T-cell (primary cell): ENCODE results near the gene LGALS3BP. TPM values are rescaled to one million over a fixed set of nuclear protein-coding genes. Genes with fewer than 3 reads are reported as not detected.
"Not testable (repeated sequence)": the region's sequence is repeated elsewhere in the genome, so short reads cannot be mapped to it uniquely, and the experiment has no call there.

Experiments
- ATAC-seq, 4 experiments: fragments of 200-7000 bp in 3 of 4; fragments of 150-1000 bp in 1 of 4; cut with Tn5 transposase; replicated peaks in 1 of 4; 1 replicate in 3 of 4; 2 replicates in 1 of 4; pipeline ENCODE4 v1.10.0; 2021; ENCODE audit warnings: moderate library complexity in 3 of 4, mild to moderate bottlenecking in 2 of 4, moderate number of reproducible peaks in 1 of 4
- CTCF ChIA-PET, 2 donors: fragments of 300-600 bp; sonication (Branson Sonifier 250); formaldehyde crosslinking; loops; one replicate each; lab custom pipeline; 2022; ENCODE audit warnings: antibody characterized with exemption in 2 of 2; lab: Charles Lee
- POLR2A ChIA-PET, 2 donors: fragments of 300-600 bp; sonication (Branson Sonifier 250); formaldehyde crosslinking; loops; one replicate each; lab custom pipeline; 2022; ENCODE audit warnings: antibody characterized with exemption in 2 of 2; lab: Charles Lee
- DNase-seq, 35 experiments: peaks; one replicate each; pipeline versions ENCODE4 v3.0.0 to v3.0.0-alpha.2; 2013 to 2023
- H3K27ac ChIP-seq: one replicate; pipeline ENCODE4 v1.5.1; 2013; ENCODE audit warnings: low read length
- H3K27me3 ChIP-seq, 2 experiments: replicated peaks in 1 of 2; 1 replicate in 1 of 2; 2 replicates in 1 of 2; pipeline versions ENCODE4 v1.6.1 to v1.7.0; 2013; ENCODE audit warnings: low read length in 1 of 2, mixed read lengths in 1 of 2; ENCODE audit not compliant: control insufficient read depth in 2 of 2, insufficient read depth in 2 of 2; ENCODE audit errors: extremely low read depth in 1 of 2
- H3K36me3 ChIP-seq, 2 donors: 1 replicate in 1 of 2; 2 replicates in 1 of 2; pipeline versions ENCODE4 v1.6.1 to v1.7.0; 2013; ENCODE audit warnings: low read length in 1 of 2; ENCODE audit not compliant: control insufficient read depth in 2 of 2, insufficient read depth in 1 of 2; ENCODE audit errors: extremely low read depth in 1 of 2
- H3K4me1 ChIP-seq, 2 experiments: 1 replicate in 1 of 2; 2 replicates in 1 of 2; pipeline versions ENCODE4 v1.6.1 to v1.7.0; 2013; ENCODE audit warnings: low read length in 2 of 2, mixed read lengths in 1 of 2; ENCODE audit not compliant: insufficient read depth in 2 of 2, control insufficient read depth in 1 of 2; ENCODE audit errors: extremely low read depth in 1 of 2
- H3K4me3 ChIP-seq, 2 donors: 1 replicate in 1 of 2; 2 replicates in 1 of 2; pipeline versions ENCODE4 v1.5.1 to v1.7.0; 2013; ENCODE audit warnings: mild to moderate bottlenecking in 2 of 2, low read length in 1 of 2, moderate library complexity in 1 of 2; ENCODE audit not compliant: control insufficient read depth in 1 of 2; ENCODE audit errors: extremely low read depth in 1 of 2
- H3K9me3 ChIP-seq: 2 replicates; pipeline ENCODE4 v1.7.0; 2013
- H3K27ac Mint-ChIP-seq, 2 donors: one replicate each; pipeline ENCODE4 v1.8.0; 2020 to 2021; ENCODE audit warnings: mild to moderate bottlenecking in 2 of 2, mixed read lengths in 2 of 2
- H3K27me3 Mint-ChIP-seq, 2 donors: one replicate each; pipeline ENCODE4 v1.8.0; 2021 to 2022; ENCODE audit warnings: mixed read lengths in 2 of 2
- H3K36me3 Mint-ChIP-seq: one replicate; pipeline ENCODE4 v1.8.0; 2021; ENCODE audit warnings: mixed read lengths
- H3K4me1 Mint-ChIP-seq, 3 donors: one replicate each; pipeline ENCODE4 v1.8.0; 2020 to 2022; ENCODE audit warnings: mixed read lengths in 3 of 3, mild to moderate bottlenecking in 1 of 3
- H3K4me3 Mint-ChIP-seq, 3 donors: one replicate each; pipeline ENCODE4 v1.8.0; 2020 to 2022; ENCODE audit warnings: mild to moderate bottlenecking in 3 of 3, mixed read lengths in 3 of 3, moderate library complexity in 3 of 3
- H3K9me3 Mint-ChIP-seq, 3 donors: one replicate each; pipeline ENCODE4 v1.8.0; 2020 to 2022; ENCODE audit warnings: mixed read lengths in 3 of 3
- WGBS: methylation state at CpG from one replicate; pipeline ENCODE4 v1.1.5; 2013; ENCODE audit warnings: missing lambda C conversion rate; ENCODE audit not compliant: insufficient coverage; 5-methylcytosine and 5-hydroxymethylcytosine counted together
- total RNA-seq, 35 experiments: library from RNA in 6 of 35; stranded (reverse) in 6 of 35; fragments of 120-200 nt in 1 of 35; gene quantifications; one replicate each; pipeline versions ENCODE4 v1.2.1 to v1.2.4 and lab custom pipeline; 2013 to 2026

Gene LGALS3BP
- total RNA-seq, 5 donors from 2014 or later (not counting 1 experiment from before 2014, with no cell fraction given), result 28.2 to 80.7 (median 51.6) TPM

- H3K4me1 ChIP-seq, result peaks cover 0 to 9% of the 10 kb centered on the region in 2 experiments
- peaks cover 9 to 13% (median 9%) of the 10 kb centered on the region in 3 donors for H3K4me1 Mint-ChIP-seq
- H3K27ac ChIP-seq, result no peak overlapping the region
- no peak overlapping the region for H3K4me3 ChIP-seq
- peaks cover 6 to 7% of the 10 kb centered on the region in 2 donors for H3K36me3 ChIP-seq
- DNase-seq, result no peak
- H3K27me3 ChIP-seq, result peaks cover 0 to 9% of the 10 kb centered on the region in 2 experiments
- WGBS, result 88% methylated on average over 18 of the region's 23 CpGs
- ATAC-seq, result no peak
- no peaks in the 10 kb centered on the region for H3K36me3 Mint-ChIP-seq
- CTCF ChIA-PET, result interaction anchor here in 1 of 2 donors (0.6 to 0.9 kb wide), 2 partner anchors 101 kb away, joined by 3 to 4 read pairs; no protein-coding TSS in a partner anchor
- no peaks in the 10 kb centered on the region for H3K9me3 Mint-ChIP-seq
- no peak overlapping the region for H3K27ac Mint-ChIP-seq
- H3K9me3 ChIP-seq, result no peaks in the 10 kb centered on the region
- no peaks in the 10 kb centered on the region for H3K27me3 Mint-ChIP-seq
- no peak overlapping the region for H3K4me3 Mint-ChIP-seq
- POLR2A ChIA-PET, result no interaction called here
Observed at GRCh38 chr17:78966910-78967600, 12.7 kb downstream of the LGALS3BP start.

GRCh38 chr17:78966123-78966813 is 13.5 kb downstream of the LGALS3BP start:
- no peaks in the 10 kb centered on the region for H3K9me3 Mint-ChIP-seq
- H3K27me3 Mint-ChIP-seq, result no peaks in the 10 kb centered on the region
- Histone ChIP-seq H3K27me3 (peaks cover 0 to 7% of the 10 kb centered on the region in 2 experiments), H3K27ac (no peak overlapping the region), H3K4me1 (peaks cover 0 to 5% of the 10 kb centered on the region in 2 experiments), H3K4me3 (no peak overlapping the region), H3K36me3 (peaks cover 2 to 7% of the 10 kb centered on the region in 2 donors), H3K9me3 (no peaks in the 10 kb centered on the region)
- H3K4me3 Mint-ChIP-seq, result no peak overlapping the region
- 88% methylated on average over 14 of the region's 26 CpGs for whole genome bisulfite sequencing
- DNase-seq (no peak), ATAC-seq (no peak)
- H3K36me3 Mint-ChIP-seq, result no peaks in the 10 kb centered on the region
- no peak overlapping the region for H3K27ac Mint-ChIP-seq
- CTCF ChIA-PET, result interaction anchor here in 1 of 2 donors (0.6 kb wide), 1 partner anchor 101 kb away, joined by 4 read pairs; no protein-coding TSS in a partner anchor
- H3K4me1 Mint-ChIP-seq, result peaks cover 4 to 9% (median 7%) of the 10 kb centered on the region in 3 donors
- POLR2A ChIA-PET, result no interaction called here

DNA sequence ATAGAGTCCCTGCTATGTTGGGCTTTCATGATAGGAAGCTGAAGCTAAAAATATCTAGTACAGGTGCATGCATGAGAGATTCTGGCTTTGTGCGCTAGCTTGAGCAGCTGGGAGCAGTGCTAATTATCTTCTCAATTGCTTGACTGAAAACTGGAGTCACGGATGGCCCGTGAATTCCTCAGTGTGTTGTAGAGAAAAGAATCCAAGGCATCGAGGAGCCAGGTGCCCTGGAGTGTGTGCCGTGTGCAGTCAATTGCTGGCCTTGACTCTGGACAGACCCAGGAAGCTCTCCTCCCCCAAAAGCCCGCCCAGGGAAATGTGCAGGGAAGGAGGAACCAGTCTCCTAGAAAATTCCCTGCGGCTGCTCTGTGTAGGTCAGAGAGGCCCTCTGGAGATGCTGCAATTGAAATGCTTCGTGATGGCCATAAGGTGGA is 14.2 kb downstream of the LGALS3BP start:
- Histone ChIP-seq H3K9me3 (no peaks in the 10 kb centered on the region), H3K27ac (no peak overlapping the region), H3K36me3 (peaks cover 2 to 7% of the 10 kb centered on the region in 2 donors), H3K4me1 (no peaks in the 10 kb centered on the region), H3K4me3 (no peak overlapping the region), H3K27me3 (peaks cover 0 to 3% of the 10 kb centered on the region in 2 experiments)
- WGBS, result 78% methylated on average over 5 of the region's 8 CpGs
- H3K4me3 Mint-ChIP-seq, result no peak overlapping the region
- ATAC-seq, result no peak
- H3K27me3 Mint-ChIP-seq, result no peaks in the 10 kb centered on the region
- peaks cover 0 to 3% (median 2%) of the 10 kb centered on the region in 3 donors for H3K4me1 Mint-ChIP-seq
- no peaks in the 10 kb centered on the region for H3K9me3 Mint-ChIP-seq
- ChIA-PET CTCF (no interaction called here), POLR2A (no interaction called here)
- DNase-seq, result no peak
- H3K36me3 Mint-ChIP-seq, result no peaks in the 10 kb centered on the region
- no peak overlapping the region for H3K27ac Mint-ChIP-seq

GRCh38 chr17:78963378-78963777 is 16.3 kb downstream of the LGALS3BP start:
- 93% methylated on average over 2 of the region's 6 CpGs for WGBS
- POLR2A ChIA-PET, result no interaction called here
- no peaks in the 10 kb centered on the region for H3K9me3 Mint-ChIP-seq
- Histone ChIP-seq H3K27ac (no peak overlapping the region), H3K4me3 (no peak overlapping the region), H3K9me3 (no peaks in the 10 kb centered on the region), H3K4me1 (no peaks in the 10 kb centered on the region), H3K27me3 (no peaks in the 10 kb centered on the region), H3K36me3 (peaks cover 0 to 5% of the 10 kb centered on the region in 2 donors)
- ATAC-seq (no peak), DNase-seq (no peak)
- H3K27ac Mint-ChIP-seq, result no peak overlapping the region
- no peak overlapping the region for H3K4me3 Mint-ChIP-seq
- H3K4me1 Mint-ChIP-seq, result no peaks in the 10 kb centered on the region
- CTCF ChIA-PET, result interaction anchor here (0.6 to 0.7 kb wide), 2 partner anchors 393 to 432 kb away, joined by 3 to 4 read pairs; no protein-coding TSS in a partner anchor
- no peaks in the 10 kb centered on the region for H3K36me3 Mint-ChIP-seq
- H3K27me3 Mint-ChIP-seq, result peaks cover 0 to 3% of the 10 kb centered on the region in 2 donors

GRCh38 chr17:78962984-78963348 is 16.8 kb downstream of the LGALS3BP start:
- H3K27me3 ChIP-seq, POLR2A ChIA-PET, H3K27me3 Mint-ChIP-seq, H3K9me3 Mint-ChIP-seq, H3K36me3 Mint-ChIP-seq, H3K27ac ChIP-seq, H3K4me1 ChIP-seq, H3K4me3 Mint-ChIP-seq, H3K36me3 ChIP-seq, DNase-seq, ATAC-seq, H3K9me3 ChIP-seq, H3K27ac Mint-ChIP-seq, H3K4me1 Mint-ChIP-seq, H3K4me3 ChIP-seq: not testable (repeated sequence)
- 93% methylated on average over 6 of the region's 8 CpGs for WGBS
- CTCF ChIA-PET, result interaction anchor here in 1 of 2 donors (0.6 kb wide), 1 partner anchor 393 kb away, joined by 3 read pairs; no protein-coding TSS in a partner anchor

- Mint-ChIP-seq H3K4me3 (no peak overlapping the region), H3K27me3 (peaks cover 0 to 3% of the 10 kb centered on the region in 2 donors), H3K9me3 (no peaks in the 10 kb centered on the region), H3K27ac (no peak overlapping the region), H3K4me1 (no peaks in the 10 kb centered on the region), H3K36me3 (no peaks in the 10 kb centered on the region)
- CTCF ChIA-PET, result interaction anchor here in 1 of 2 donors (0.6 kb wide), 1 partner anchor 392 kb away, joined by 3 read pairs; no protein-coding TSS in a partner anchor
- H3K27ac ChIP-seq, result no peak overlapping the region
- 83% methylated on average over 16 of the region's 19 CpGs for WGBS
- no peaks in the 10 kb centered on the region for H3K4me1 ChIP-seq
- DNase-seq (no peak), ATAC-seq (no peak)
- POLR2A ChIA-PET, result no interaction called here
- H3K4me3 ChIP-seq, result no peak overlapping the region
- H3K27me3 ChIP-seq, result peaks cover 0 to 4% of the 10 kb centered on the region in 2 experiments
- no peaks in the 10 kb centered on the region for H3K36me3 ChIP-seq
- H3K9me3 ChIP-seq, result no peaks in the 10 kb centered on the region
Observed at GRCh38 chr17:78962345-78962983, 17.3 kb downstream of the LGALS3BP start.
